GM12878 (cell line): Measurements from ENCODE around the gene CCDC3.
A peak's percentile ranks its signal among the peaks of the same experiment; 100 is the strongest.

ENCODE experiments used
- CEBPB ChIP-seq, 2 experiments: fragments of 150-350 bp in 1 of 2; IDR thresholded peaks; 2 replicates each; pipeline ENCODE4 v1.6.1; 2012 to 2014; ENCODE audit warnings: low read depth in 2 of 2, low read length in 2 of 2, borderline replicate concordance in 1 of 2, inconsistent platforms in 1 of 2
- CREB1 ChIP-seq: IDR thresholded peaks from 2 replicates; pipeline ENCODE4 v1.6.1; 2012; ENCODE audit warnings: low read depth, mild to moderate bottlenecking, inconsistent platforms
- CREM ChIP-seq: IDR thresholded peaks from 2 replicates; pipeline ENCODE4 v1.6.1; 2014; ENCODE audit warnings: antibody characterized with exemption, low read depth
- CTCF ChIP-seq, 3 experiments: IDR thresholded peaks in 2 of 3; conservative IDR thresholded peaks in 1 of 3; 2 replicates each; pipeline ENCODE4 v1.5.1; 2011; ENCODE audit warnings: low read depth in 3 of 3, low read length in 3 of 3, mild to moderate bottlenecking in 3 of 3, control low read depth in 2 of 3, moderate library complexity in 2 of 3, inconsistent platforms in 1 of 3, mixed read lengths in 1 of 3; ENCODE audit not compliant: control insufficient read depth in 2 of 3, insufficient read depth in 1 of 3; ENCODE audit errors: extremely low read depth in 1 of 3
- EGR1 ChIP-seq, 2 experiments: IDR thresholded peaks; 1 replicate in 1 of 2; 2 replicates in 1 of 2; pipeline ENCODE4 v1.6.1; 2011 to 2012; ENCODE audit warnings: low read depth in 2 of 2, low read length in 2 of 2, borderline replicate concordance in 1 of 2, mild to moderate bottlenecking in 1 of 2, moderate library complexity in 1 of 2
- RAD51 ChIP-seq: fragments of 450-650 bp; IDR thresholded peaks from 2 replicates; pipeline ENCODE4 v1.6.1; 2016; ENCODE audit warnings: moderate library complexity, mild to moderate bottlenecking, inconsistent platforms
- RFX5 ChIP-seq: IDR thresholded peaks from 2 replicates; pipeline ENCODE4 v1.6.1; 2011; ENCODE audit warnings: low read depth, low read length, improper control_type of control experiment
- TCF3 ChIP-seq: IDR thresholded peaks from 2 replicates; pipeline ENCODE4 v1.6.1; 2012; ENCODE audit warnings: low read depth, mild to moderate bottlenecking, low read length, borderline replicate concordance; ENCODE audit not compliant: insufficient read depth

GRCh38 chr10:12974491-12975199, 26.9 kb downstream of the CCDC3 start:
- TF ChIP-seq TCF3 (no peak), CTCF (IDR thresholded peaks at IDR 0.05 in 2 of 3, conservative IDR thresholded peaks at IDR 0.05 in 1 of 3; ENCODE audit: control insufficient read depth in 2 of 3, extremely low read depth in 1 of 3, insufficient read depth in 1 of 3, low read depth in 3 of 3, low read length in 3 of 3) (no peak), EGR1 (IDR thresholded peaks at IDR 0.05; ENCODE audit: borderline replicate concordance in 1 of 2, low read depth in 2 of 2, low read length in 2 of 2) (no peak), CEBPB (IDR thresholded peaks at IDR 0.05; ENCODE audit: borderline replicate concordance in 1 of 2, low read depth in 2 of 2, low read length in 2 of 2) (no peak), CREB1 (no peak), RAD51 (peak; percentile 44; the same call in 1 of the 2 replicates), CREM (no peak), RFX5 (no peak)
